Measurements from ENCODE around the gene RBMXL3. TPM values are rescaled to one million over a fixed set of nuclear protein-coding genes. Genes with fewer than 3 reads are reported as not detected.

RBMXL3 gene
- total RNA-seq (ENCODE audit: low replicate concordance): not detected in 2 replicates

GRCh38 chrX:115189110-115189509, at the start of gene RBMXL3:
Gene RBMXL3 (plus strand): TSS chrX:115189410. CDS start chrX:115189442, 32 bp downstream.

GRCh38 chrX:115233497-115234455, 44.6 kb downstream of the RBMXL3 start, which contains the start of gene LRCH2:
Gene LRCH2 (minus strand): TSS chrX:115234096. CDS start chrX:115234041, 55 bp downstream.

Other genes with a start within 250 kb of the RBMXL3 start
- 2.3 and 222 TPM in 2 replicates for gene IL13RA2, start 171.8 kb upstream of the RBMXL3 start, total RNA-seq (ENCODE audit: low replicate concordance)
- gene LRCH2, start 44.7 kb downstream of the RBMXL3 start, total RNA-seq (ENCODE audit: low replicate concordance): 3.1 and 3.2 TPM in 2 replicates
- not detected in 2 replicates for gene LUZP4, start 100.3 kb downstream of the RBMXL3 start, total RNA-seq (ENCODE audit: low replicate concordance)

Measured in smooth muscle cell of the coronary artery (primary cell).